T-cell (primary cell): Measurements from ENCODE around the gene TBC1D16. TPM values are rescaled to one million over a fixed set of nuclear protein-coding genes. Genes with fewer than 3 reads are reported as not detected.

ENCODE experiments used
- ATAC-seq, 4 experiments: fragments of 200-7000 bp in 3 of 4; fragments of 150-1000 bp in 1 of 4; cut with Tn5 transposase; replicated peaks in 1 of 4; 1 replicate in 3 of 4; 2 replicates in 1 of 4; pipeline ENCODE4 v1.10.0; 2021; ENCODE audit warnings: moderate library complexity in 3 of 4, mild to moderate bottlenecking in 2 of 4, moderate number of reproducible peaks in 1 of 4
- CTCF ChIA-PET, 2 donors: fragments of 300-600 bp; sonication (Branson Sonifier 250); formaldehyde crosslinking; loops; one replicate each; lab custom pipeline; 2022; ENCODE audit warnings: antibody characterized with exemption in 2 of 2; lab: Charles Lee
- POLR2A ChIA-PET, 2 donors: fragments of 300-600 bp; sonication (Branson Sonifier 250); formaldehyde crosslinking; loops; one replicate each; lab custom pipeline; 2022; ENCODE audit warnings: antibody characterized with exemption in 2 of 2; lab: Charles Lee
- DNase-seq, 35 experiments: peaks; one replicate each; pipeline versions ENCODE4 v3.0.0 to v3.0.0-alpha.2; 2013 to 2023
- H3K27ac ChIP-seq: one replicate; pipeline ENCODE4 v1.5.1; 2013; ENCODE audit warnings: low read length
- H3K27me3 ChIP-seq, 2 experiments: replicated peaks in 1 of 2; 1 replicate in 1 of 2; 2 replicates in 1 of 2; pipeline versions ENCODE4 v1.6.1 to v1.7.0; 2013; ENCODE audit warnings: low read length in 1 of 2, mixed read lengths in 1 of 2; ENCODE audit not compliant: control insufficient read depth in 2 of 2, insufficient read depth in 2 of 2; ENCODE audit errors: extremely low read depth in 1 of 2
- H3K36me3 ChIP-seq, 2 donors: 1 replicate in 1 of 2; 2 replicates in 1 of 2; pipeline versions ENCODE4 v1.6.1 to v1.7.0; 2013; ENCODE audit warnings: low read length in 1 of 2; ENCODE audit not compliant: control insufficient read depth in 2 of 2, insufficient read depth in 1 of 2; ENCODE audit errors: extremely low read depth in 1 of 2
- H3K4me1 ChIP-seq, 2 experiments: 1 replicate in 1 of 2; 2 replicates in 1 of 2; pipeline versions ENCODE4 v1.6.1 to v1.7.0; 2013; ENCODE audit warnings: low read length in 2 of 2, mixed read lengths in 1 of 2; ENCODE audit not compliant: insufficient read depth in 2 of 2, control insufficient read depth in 1 of 2; ENCODE audit errors: extremely low read depth in 1 of 2
- H3K4me3 ChIP-seq, 2 donors: 1 replicate in 1 of 2; 2 replicates in 1 of 2; pipeline versions ENCODE4 v1.5.1 to v1.7.0; 2013; ENCODE audit warnings: mild to moderate bottlenecking in 2 of 2, low read length in 1 of 2, moderate library complexity in 1 of 2; ENCODE audit not compliant: control insufficient read depth in 1 of 2; ENCODE audit errors: extremely low read depth in 1 of 2
- H3K9me3 ChIP-seq: 2 replicates; pipeline ENCODE4 v1.7.0; 2013
- H3K27ac Mint-ChIP-seq, 2 donors: one replicate each; pipeline ENCODE4 v1.8.0; 2020 to 2021; ENCODE audit warnings: mild to moderate bottlenecking in 2 of 2, mixed read lengths in 2 of 2
- H3K27me3 Mint-ChIP-seq, 2 donors: one replicate each; pipeline ENCODE4 v1.8.0; 2021 to 2022; ENCODE audit warnings: mixed read lengths in 2 of 2
- H3K36me3 Mint-ChIP-seq: one replicate; pipeline ENCODE4 v1.8.0; 2021; ENCODE audit warnings: mixed read lengths
- H3K4me1 Mint-ChIP-seq, 3 donors: one replicate each; pipeline ENCODE4 v1.8.0; 2020 to 2022; ENCODE audit warnings: mixed read lengths in 3 of 3, mild to moderate bottlenecking in 1 of 3
- H3K4me3 Mint-ChIP-seq, 3 donors: one replicate each; pipeline ENCODE4 v1.8.0; 2020 to 2022; ENCODE audit warnings: mild to moderate bottlenecking in 3 of 3, mixed read lengths in 3 of 3, moderate library complexity in 3 of 3
- H3K9me3 Mint-ChIP-seq, 3 donors: one replicate each; pipeline ENCODE4 v1.8.0; 2020 to 2022; ENCODE audit warnings: mixed read lengths in 3 of 3
- WGBS: methylation state at CpG from one replicate; pipeline ENCODE4 v1.1.5; 2013; ENCODE audit warnings: missing lambda C conversion rate; ENCODE audit not compliant: insufficient coverage; 5-methylcytosine and 5-hydroxymethylcytosine counted together
- total RNA-seq, 35 experiments: library from RNA in 6 of 35; stranded (reverse) in 6 of 35; fragments of 120-200 nt in 1 of 35; gene quantifications; one replicate each; pipeline versions ENCODE4 v1.2.1 to v1.2.4 and lab custom pipeline; 2013 to 2026

The TBC1D16 gene
- total RNA-seq, 5 donors from 2014 or later (not counting 1 experiment from before 2014, with no cell fraction given) = 1.9 to 6.1 (median 3.4) TPM

- H3K4me3 Mint-ChIP-seq = no peak overlapping the region
- peaks cover 3% of the 10 kb centered on the region for H3K36me3 Mint-ChIP-seq
- ChIA-PET CTCF (no interaction called here), POLR2A (no interaction called here)
- H3K27me3 Mint-ChIP-seq = no peaks in the 10 kb centered on the region
- H3K4me1 Mint-ChIP-seq = peaks cover 0 to 4% (median 3%) of the 10 kb centered on the region in 3 donors
- Histone ChIP-seq H3K27ac (no peak overlapping the region), H3K4me1 (peaks cover 0 to 8% of the 10 kb centered on the region in 2 experiments), H3K4me3 (no peak overlapping the region), H3K9me3 (no peaks in the 10 kb centered on the region), H3K27me3 (peaks cover 0 to 7% of the 10 kb centered on the region in 2 experiments), H3K36me3 (peaks cover 0 to 2% of the 10 kb centered on the region in 2 donors)
- DNase-seq = no peak
- H3K9me3 Mint-ChIP-seq = no peaks in the 10 kb centered on the region
- no peak for ATAC-seq
- no peak overlapping the region for H3K27ac Mint-ChIP-seq
- 91% methylated on average over 27 of the region's 33 CpGs for WGBS
These were observed 22.6 kb downstream of the TBC1D16 start for GRCh38 chr17:80012765-80013741.

- Histone ChIP-seq H3K27ac (no peak overlapping the region), H3K4me1 (peaks cover 0 to 9% of the 10 kb centered on the region in 2 experiments), H3K36me3 (peaks cover 0 to 2% of the 10 kb centered on the region in 2 donors), H3K27me3 (peaks cover 0 to 7% of the 10 kb centered on the region in 2 experiments), H3K9me3 (no peaks in the 10 kb centered on the region), H3K4me3 (no peak overlapping the region)
- no peak overlapping the region for H3K4me3 Mint-ChIP-seq
- no peak overlapping the region for H3K27ac Mint-ChIP-seq
- CTCF ChIA-PET = interaction anchor here in 1 of 2 donors (0.6 kb wide), 1 partner anchor 9 kb away, joined by 6 read pairs; no protein-coding TSS in a partner anchor
- POLR2A ChIA-PET = no interaction called here
- DNase-seq (no peak), ATAC-seq (no peak)
- no peaks in the 10 kb centered on the region for H3K27me3 Mint-ChIP-seq
- H3K4me1 Mint-ChIP-seq = peaks cover 0 to 4% (median 3%) of the 10 kb centered on the region in 3 donors
- H3K36me3 Mint-ChIP-seq = peaks cover 3% of the 10 kb centered on the region
- WGBS = 86% methylated on average over 6 of the region's 10 CpGs
- no peaks in the 10 kb centered on the region for H3K9me3 Mint-ChIP-seq
These were observed 23.6 kb downstream of the TBC1D16 start for GRCh38 chr17:80011989-80012555.

DNA sequence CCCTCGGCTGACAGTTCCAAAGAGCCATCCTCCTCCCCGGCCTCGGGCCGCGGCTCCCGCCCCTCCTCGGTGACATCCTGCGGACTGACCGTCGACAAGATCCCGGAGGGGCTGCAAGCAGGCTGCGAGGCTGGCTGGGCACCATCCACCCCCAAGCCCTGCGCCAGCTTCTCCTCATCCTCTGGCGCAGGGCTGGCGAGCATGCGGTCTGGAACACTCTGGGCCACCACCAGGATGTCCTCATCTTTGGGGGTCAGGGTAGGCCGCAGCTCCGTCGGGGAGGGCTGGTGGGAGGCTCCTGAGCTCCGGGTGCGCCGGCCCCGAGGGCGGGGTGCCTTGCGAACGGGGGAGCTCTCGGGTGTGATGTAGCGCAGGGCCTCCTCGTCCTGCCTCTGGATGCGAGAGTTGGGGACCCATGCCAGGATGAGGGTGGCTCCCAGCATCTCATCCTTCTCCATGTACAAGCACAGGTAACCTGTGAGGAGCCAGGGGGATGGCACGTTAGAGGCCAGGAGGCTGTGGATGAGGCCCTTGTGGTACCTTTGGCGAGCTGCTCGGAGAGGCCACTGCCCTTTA, 25.3 kb downstream of the TBC1D16 start:
- Histone ChIP-seq H3K27me3 (peaks cover 0 to 16% of the 10 kb centered on the region in 2 experiments), H3K4me1 (peaks cover 0 to 17% of the 10 kb centered on the region in 2 experiments), H3K36me3 (peaks cover 0 to 2% of the 10 kb centered on the region in 2 donors), H3K27ac (no peak overlapping the region), H3K9me3 (no peaks in the 10 kb centered on the region), H3K4me3 (no peak overlapping the region)
- no peaks in the 10 kb centered on the region for H3K9me3 Mint-ChIP-seq
- ATAC-seq = no peak
- H3K27me3 Mint-ChIP-seq = no peaks in the 10 kb centered on the region
- peaks cover 3% of the 10 kb centered on the region for H3K36me3 Mint-ChIP-seq
- no peak overlapping the region for H3K27ac Mint-ChIP-seq
- 93% methylated on average over 21 of the region's 33 CpGs for WGBS
- no peak overlapping the region for H3K4me3 Mint-ChIP-seq
- CTCF ChIA-PET = interaction anchor here in 1 of 2 donors (0.7 kb wide), 1 partner anchor 134 kb away, joined by 4 read pairs; no protein-coding TSS in a partner anchor
- peaks cover 10 to 12% (median 10%) of the 10 kb centered on the region in 3 donors for H3K4me1 Mint-ChIP-seq
- DNase-seq = no peak
- POLR2A ChIA-PET = interaction anchor here in 1 of 2 donors (0.6 kb wide), 1 partner anchor 1282 kb away, joined by 3 read pairs; no protein-coding TSS in a partner anchor

- ATAC-seq = no peak
These were observed 26.0 kb downstream of the TBC1D16 start for GRCh38 chr17:80009391-80010282.

DNA sequence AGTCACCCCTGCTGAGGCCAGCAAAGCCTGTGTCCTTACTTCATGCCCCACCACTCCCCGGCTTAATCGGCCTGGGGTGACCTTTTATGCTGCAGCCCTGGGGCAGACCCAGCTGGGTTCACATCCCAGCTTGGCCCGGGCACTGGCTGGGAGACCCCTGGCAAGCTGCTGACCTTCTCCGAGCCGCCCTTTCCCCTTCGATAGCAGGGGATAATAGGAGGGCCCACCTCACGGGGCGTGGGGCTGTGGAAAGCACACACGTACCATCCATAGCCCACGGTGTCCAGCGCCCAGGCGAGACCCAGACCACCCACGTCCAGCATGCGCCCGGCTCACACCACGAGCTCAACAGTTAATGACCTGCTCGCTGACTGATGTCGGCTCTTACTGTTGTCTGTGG, 26.8 kb downstream of the TBC1D16 start:
- no peaks in the 10 kb centered on the region for H3K9me3 Mint-ChIP-seq
- peaks cover 3% of the 10 kb centered on the region for H3K36me3 Mint-ChIP-seq
- Histone ChIP-seq H3K36me3 (peaks cover 0 to 2% of the 10 kb centered on the region in 2 donors), H3K27me3 (peaks cover 0 to 12% of the 10 kb centered on the region in 2 experiments), H3K4me3 (no peak overlapping the region), H3K4me1 (peaks cover 0 to 18% of the 10 kb centered on the region in 2 experiments), H3K9me3 (no peaks in the 10 kb centered on the region), H3K27ac (no peak overlapping the region)
- POLR2A ChIA-PET = no interaction called here
- no peak for DNase-seq
- no peaks in the 10 kb centered on the region for H3K27me3 Mint-ChIP-seq
- 95% methylated on average over 18 of the region's 18 CpGs for WGBS
- H3K4me1 Mint-ChIP-seq = peaks cover 10 to 12% (median 10%) of the 10 kb centered on the region in 3 donors
- H3K4me3 Mint-ChIP-seq = no peak overlapping the region
- no peak for ATAC-seq
- no peak overlapping the region for H3K27ac Mint-ChIP-seq
- CTCF ChIA-PET = interaction anchor here (0.6 to 1.6 kb wide), 7 partner anchors 11 to 263 kb away, joined by 3 to 15 read pairs (median 3); partner anchors contain the start of gene GAA (in 1 of the 2)

More at GRCh38 chr17:80009391-80010282, 26.0 kb downstream of the TBC1D16 start:
- Mint-ChIP-seq H3K27ac (no peak overlapping the region), H3K36me3 (peaks cover 3% of the 10 kb centered on the region), H3K4me1 (peaks cover 10 to 12% (median 10%) of the 10 kb centered on the region in 3 donors), H3K9me3 (no peaks in the 10 kb centered on the region), H3K27me3 (no peaks in the 10 kb centered on the region), H3K4me3 (no peak overlapping the region)
- H3K9me3 ChIP-seq = no peaks in the 10 kb centered on the region
- peaks cover 0 to 2% of the 10 kb centered on the region in 2 donors for H3K36me3 ChIP-seq
- H3K27me3 ChIP-seq = peaks cover 0 to 15% of the 10 kb centered on the region in 2 experiments
- H3K4me1 ChIP-seq = peaks cover 0 to 18% of the 10 kb centered on the region in 2 experiments
- H3K4me3 ChIP-seq = no peak overlapping the region
- H3K27ac ChIP-seq = no peak overlapping the region
- WGBS = 92% methylated on average over 26 of the region's 34 CpGs
- CTCF ChIA-PET = interaction anchor here (0.6 to 1.6 kb wide), 2 partner anchors 12 to 177 kb away, joined by 14 to 15 read pairs; no protein-coding TSS in a partner anchor
- no peak for DNase-seq
- POLR2A ChIA-PET = interaction anchor here in 1 of 2 donors (0.6 kb wide), 1 partner anchor 1282 kb away, joined by 3 read pairs; no protein-coding TSS in a partner anchor
